Superior temporal gyrus (tissue), 1 donor: Measurements from ENCODE around the gene DVL3.

Experiments
- DNase-seq: peaks from one replicate; pipeline ENCODE4 v3.0.0-alpha.2; 2016; ENCODE audit errors: extremely low spot score

The DVL3 gene

GRCh38 chr3:184211297-184211696 is 56.1 kb downstream of the DVL3 start:
- DNase-seq = no peak

GRCh38 chr3:184211718-184212117 is 56.5 kb downstream of the DVL3 start:
- no peak for DNase-seq

- DNase-seq = no peak
Observed at GRCh38 chr3:184218814-184219213, 63.6 kb downstream of the DVL3 start.

GRCh38 chr3:184222521-184222920 is 67.3 kb downstream of the DVL3 start:
- DNase-seq = no peak
